G401 (cell line): ENCODE data around the gene HAGHL. TPM values are rescaled to one million over a fixed set of nuclear protein-coding genes. Genes with fewer than 3 reads are reported as not detected.

Source experiments
- DNase-seq: peaks from one replicate; pipeline ENCODE4 v3.0.0-alpha.2; 2015; ENCODE audit warnings: low spot score
- in situ Hi-C: cut with HindIII; loops from 2 replicates; pipeline ENCODE4 v1.10.0; 2016; ENCODE audit warnings: low sequenced_read_pairs, mixed read lengths
- total RNA-seq: library from RNA; depleted of rRNA; stranded (reverse); fragments of >200 nt; shearing (Covaris generic); gene quantifications from 2 replicates; pipeline ENCODE4 v1.2.3, GENCODE V29; 2014

The HAGHL gene
- total RNA-seq, 1 experiment from 2014 or later, result 42.3 TPM

- in situ Hi-C loops, result loop anchor here (25.0 kb wide), 1 partner anchor 157 kb away; no protein-coding TSS in a partner anchor
Observed at GRCh38 chr16:705431-706188, 21.3 kb upstream of the HAGHL start, which contains the start of gene FBXL16. Gene FBXL16, minus strand, starts transcription at chr16:705801. Its CDS starts 8,396 bp downstream, at chr16:697405.

GRCh38 chr16:706189-707061 lies 20.5 kb upstream of the HAGHL start:
- in situ Hi-C loops, result loop anchor here (25.0 kb wide), 1 partner anchor 156 kb away; no protein-coding TSS in a partner anchor
- no peak for DNase-seq

More at GRCh38 chr16:705431-706188, 21.3 kb upstream of the HAGHL start, which contains the start of gene FBXL16:
- DNase-seq, result peak; percentile 79

DNA sequence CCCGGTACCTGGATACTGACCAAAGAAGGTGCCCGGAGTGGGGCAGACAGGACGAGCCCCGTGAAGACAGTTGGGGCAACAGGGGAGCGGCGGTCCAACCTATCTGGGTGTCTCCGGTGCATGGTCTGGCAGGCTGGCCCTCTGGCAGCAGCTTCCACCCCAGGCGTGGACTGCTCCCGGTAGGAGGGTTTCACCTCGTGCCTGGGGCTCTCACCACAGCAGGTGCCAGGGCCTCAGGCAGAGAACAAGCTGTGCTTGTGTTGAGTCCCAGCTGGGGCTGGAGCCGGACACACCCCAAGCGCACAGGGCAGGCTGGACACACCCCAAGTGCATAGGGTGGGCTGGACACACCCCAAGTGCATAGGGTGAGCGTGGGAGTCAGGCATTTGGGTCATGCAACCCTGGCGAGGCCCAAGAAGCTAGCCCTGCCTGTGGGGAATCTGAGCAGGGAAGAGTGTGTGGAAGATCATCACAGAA lies 19.8 kb upstream of the HAGHL start:
- DNase-seq, result no peak
- in situ Hi-C loops, result loop anchor here (25.0 kb wide), 1 partner anchor 155 kb away; no protein-coding TSS in a partner anchor

DNA sequence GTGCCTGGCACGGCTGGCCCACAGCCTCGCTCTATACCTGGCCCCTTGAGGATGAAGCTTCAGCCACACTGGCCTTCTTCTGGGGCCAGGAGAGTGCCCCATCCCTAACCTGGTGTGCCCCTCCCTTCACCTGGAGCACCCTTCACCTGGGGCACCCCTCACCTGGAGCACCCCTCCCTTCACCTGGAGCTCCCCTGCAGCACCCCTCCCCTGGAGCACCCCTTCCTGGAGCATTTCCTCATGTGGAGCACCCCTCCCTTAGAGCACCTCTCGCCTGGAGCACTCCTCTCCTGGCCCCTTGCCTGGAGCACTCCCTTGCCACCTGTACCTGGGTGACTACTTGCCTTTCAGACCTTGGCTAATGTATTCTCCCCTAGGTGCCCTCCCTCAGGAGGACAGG lies 18.9 kb upstream of the HAGHL start:
- in situ Hi-C loops, result loop anchor here (25.0 kb wide), 1 partner anchor 154 kb away; no protein-coding TSS in a partner anchor

GRCh38 chr16:708959-709358 lies 17.9 kb upstream of the HAGHL start:
- in situ Hi-C loops, result loop anchor here (25.0 kb wide), 1 partner anchor 153 kb away; no protein-coding TSS in a partner anchor
- DNase-seq, result no peak

More for the DNA sequence above, 18.9 kb upstream of the HAGHL start:
- no peak for DNase-seq

GRCh38 chr16:709566-710499 lies 17.1 kb upstream of the HAGHL start:
- peak; percentile 98 for DNase-seq
- in situ Hi-C loops, result loop anchor here (10.0 to 25.0 kb wide), 2 partner anchors 152 to 265 kb away; partner anchors contain the start of gene LMF1

DNA sequence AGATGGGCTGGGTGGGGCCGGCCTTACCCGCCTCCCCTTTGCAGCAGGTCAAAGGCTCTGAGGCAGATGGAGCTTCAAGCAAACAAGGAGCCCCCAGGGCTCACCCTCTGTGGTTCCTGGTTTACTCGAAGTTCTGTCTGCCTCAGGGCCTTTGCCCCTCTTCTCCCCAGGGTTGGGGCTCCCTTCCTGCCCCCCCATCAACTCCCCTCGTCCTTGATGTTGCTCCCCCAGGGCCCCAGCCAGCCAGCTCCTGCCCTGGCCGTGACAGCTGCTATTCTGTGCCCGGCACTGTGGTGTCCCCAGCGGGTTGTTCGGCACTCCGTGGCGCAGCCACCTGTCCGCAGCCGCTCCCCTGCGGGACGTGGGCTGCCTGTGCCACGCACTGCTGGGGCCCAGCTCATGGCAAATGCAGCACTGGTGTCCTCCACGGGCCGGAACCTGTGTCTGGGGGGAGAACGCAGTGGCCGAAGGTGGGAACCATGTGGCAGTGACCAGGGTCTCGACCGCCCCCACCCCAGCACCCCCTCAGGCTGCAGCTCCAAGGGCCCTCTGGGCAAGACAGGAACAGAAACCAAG lies 16.3 kb upstream of the HAGHL start:
- in situ Hi-C loops, result loop anchor here (10.0 to 25.0 kb wide), 2 partner anchors 152 to 264 kb away; partner anchors contain the start of gene LMF1
- DNase-seq, result no peak

DNA sequence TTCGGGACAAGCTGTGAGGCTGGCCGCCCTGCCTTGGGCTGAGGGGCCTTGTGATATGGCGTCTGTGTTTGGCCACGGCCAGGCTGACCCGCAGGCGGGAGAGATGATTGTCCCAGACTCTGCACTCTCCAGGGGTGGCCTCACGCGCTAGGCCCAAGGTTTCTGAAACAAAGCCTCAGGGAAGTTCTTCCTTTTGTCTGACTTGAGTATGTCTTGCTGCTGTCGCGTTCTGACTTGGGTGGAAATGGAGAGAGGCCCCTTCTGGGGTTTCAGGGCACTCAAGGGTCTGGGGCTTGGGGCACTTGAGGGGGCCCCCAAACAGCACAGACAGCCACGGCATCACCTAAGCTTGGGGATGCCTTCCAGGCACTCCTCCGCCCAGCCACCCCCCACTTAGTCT lies 15.8 kb upstream of the HAGHL start:
- in situ Hi-C loops, result loop anchor here (10.0 to 25.0 kb wide), 2 partner anchors 151 to 264 kb away; partner anchors contain the start of gene LMF1
- no peak for DNase-seq

GRCh38 chr16:711548-712320 lies 15.2 kb upstream of the HAGHL start:
- in situ Hi-C loops, result loop anchor here (10.0 to 25.0 kb wide), 2 partner anchors 151 to 263 kb away; partner anchors contain the start of gene LMF1
- peak; percentile 78 for DNase-seq

DNA sequence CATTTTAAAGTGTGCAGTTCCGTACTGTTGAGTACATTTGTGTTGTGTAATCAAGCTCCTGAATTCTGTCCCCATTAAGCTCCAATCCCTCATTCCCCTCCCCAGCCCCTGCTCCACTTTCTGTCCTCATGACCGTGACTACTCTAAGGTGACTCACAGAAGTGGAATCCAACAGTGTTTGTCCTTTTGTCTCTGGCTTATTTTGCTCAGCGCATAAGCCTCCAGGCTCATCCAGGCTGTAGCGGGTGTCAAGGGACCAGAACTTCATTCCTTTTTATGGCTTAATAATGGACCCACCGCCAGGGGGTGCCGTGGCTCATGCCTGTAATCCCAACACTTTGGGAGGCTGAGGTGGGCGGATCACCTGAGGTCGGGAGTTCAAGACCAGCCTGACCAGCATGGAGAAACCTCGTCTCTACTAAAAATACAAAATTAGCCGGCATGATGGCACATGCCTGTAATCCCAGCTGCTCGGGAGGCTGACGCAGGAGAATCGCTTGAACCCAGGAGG lies 14.1 kb upstream of the HAGHL start:
- in situ Hi-C loops, result loop anchor here (10.0 to 25.0 kb wide), 2 partner anchors 150 to 262 kb away; partner anchors contain the start of gene LMF1
- peak; percentile 63 for DNase-seq

DNA sequence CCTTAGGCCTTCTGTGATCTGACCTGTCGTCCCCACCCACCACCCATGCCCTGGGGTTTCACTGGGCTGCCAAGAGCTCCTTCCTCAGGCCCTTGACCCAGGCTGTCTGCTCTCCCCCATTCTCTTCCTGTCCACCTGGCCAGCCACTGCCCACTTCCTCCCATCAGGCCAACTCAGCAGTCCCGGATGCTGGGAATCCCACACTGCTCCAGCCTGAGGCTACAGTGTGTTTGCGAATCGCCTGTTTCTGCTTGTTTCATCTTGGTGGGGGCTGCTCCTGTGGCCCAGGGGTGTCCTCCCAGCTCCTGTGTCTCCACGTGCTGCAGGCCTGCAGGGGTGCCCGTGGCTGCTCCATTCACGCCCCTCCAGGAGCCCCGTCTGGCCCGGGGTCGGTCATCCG lies 12.8 kb upstream of the HAGHL start:
- DNase-seq, result no peak
- in situ Hi-C loops, result loop anchor here (10.0 to 25.0 kb wide), 2 partner anchors 148 to 261 kb away; partner anchors contain the start of gene LMF1

- in situ Hi-C loops, result loop anchor here (10.0 to 25.0 kb wide), 2 partner anchors 147 to 260 kb away; partner anchors contain the start of gene LMF1
- DNase-seq, result peak; percentile 85
Observed at GRCh38 chr16:714558-715476, 12.1 kb upstream of the HAGHL start, which contains the start of gene METRN. Gene METRN, plus strand, starts transcription at chr16:715118. Its CDS starts 172 bp downstream, at chr16:715290.

GRCh38 chr16:715477-716199 lies 11.3 kb upstream of the HAGHL start:
- DNase-seq, result no peak
- in situ Hi-C loops, result loop anchor here (10.0 to 25.0 kb wide), 2 partner anchors 147 to 259 kb away; partner anchors contain the start of gene LMF1

- in situ Hi-C loops, result loop anchor here (10.0 to 25.0 kb wide), 2 partner anchors 146 to 259 kb away; partner anchors contain the start of gene LMF1
- peak; percentile 80 for DNase-seq
Observed at GRCh38 chr16:716200-716568, 10.7 kb upstream of the HAGHL start.
